GM18951 (cell line): ENCODE results near the gene SATB2.

Experiments
- POLR2A ChIP-seq: IDR thresholded peaks from 4 replicates; pipeline ENCODE4 v1.6.1; 2011; ENCODE audit warnings: mild to moderate bottlenecking; ENCODE audit not compliant: insufficient read length, insufficient read depth; ENCODE audit errors: extremely low read depth
- in situ Hi-C: fragments of 300-500 bp; cut with MboI; formaldehyde crosslinking; loops from one replicate; pipeline ENCODE4 v1.12.0; 2022; ENCODE audit warnings: low sequenced_read_pairs, mixed read lengths, inconsistent platforms; ENCODE audit not compliant: unreplicated experiment

SATB2 gene

DNA sequence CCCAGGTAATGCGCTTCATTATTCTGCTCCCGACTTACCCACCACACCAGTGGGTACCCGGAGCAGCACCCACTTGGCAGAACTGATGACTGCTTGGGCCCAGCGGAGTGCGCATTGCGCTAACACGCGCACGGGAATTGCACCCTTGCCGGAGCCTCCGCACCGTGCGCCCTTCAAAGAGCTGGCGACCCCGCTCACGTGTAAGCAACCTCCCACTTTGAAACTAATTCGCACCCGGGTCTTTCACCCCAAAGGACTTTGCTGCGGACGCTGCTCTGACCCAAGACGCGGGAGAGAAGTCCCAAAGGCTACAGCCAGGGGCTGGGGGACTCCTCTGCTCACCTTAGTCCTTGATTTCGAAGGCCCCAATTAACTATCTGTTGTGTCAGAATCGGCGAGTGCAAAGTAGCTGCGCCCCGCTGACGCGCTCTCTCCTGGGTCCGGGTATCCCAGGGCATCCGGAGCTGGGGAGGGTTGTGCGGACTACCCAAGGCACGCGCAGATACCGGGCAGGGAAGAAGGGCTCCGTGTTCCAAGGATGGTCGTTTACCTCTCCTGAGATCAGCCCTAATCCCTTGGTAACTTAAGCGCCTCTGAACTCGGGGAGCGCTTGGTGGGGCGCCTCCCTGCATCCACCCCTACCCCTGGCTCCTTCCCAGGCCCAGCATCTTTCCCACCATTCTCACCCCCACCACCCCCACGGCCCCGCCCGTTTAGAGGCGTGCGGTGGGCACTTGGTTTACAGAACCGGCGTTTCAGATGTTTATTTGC lies 13.1 kb upstream of the SATB2 start:
- in situ Hi-C loops: no loop called here
- TF ChIP-seq POLR2A: no peak

DNA sequence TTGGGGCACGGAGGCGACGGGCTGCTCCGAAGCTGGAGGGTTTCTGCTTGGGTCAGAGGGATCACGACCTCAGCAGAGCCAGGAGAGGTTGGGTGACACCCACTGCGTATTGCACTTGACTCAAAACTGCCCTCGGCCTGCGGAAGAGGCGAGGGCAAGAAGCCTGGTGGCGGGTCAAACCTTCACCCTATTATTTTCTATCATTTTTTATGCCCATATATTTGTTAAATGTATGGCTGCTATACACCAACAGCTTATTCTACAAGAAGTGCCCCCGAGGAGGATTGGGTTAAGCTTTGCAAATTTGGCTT lies 12.6 kb upstream of the SATB2 start:
- no peak for TF ChIP-seq POLR2A
- in situ Hi-C loops: no loop called here

DNA sequence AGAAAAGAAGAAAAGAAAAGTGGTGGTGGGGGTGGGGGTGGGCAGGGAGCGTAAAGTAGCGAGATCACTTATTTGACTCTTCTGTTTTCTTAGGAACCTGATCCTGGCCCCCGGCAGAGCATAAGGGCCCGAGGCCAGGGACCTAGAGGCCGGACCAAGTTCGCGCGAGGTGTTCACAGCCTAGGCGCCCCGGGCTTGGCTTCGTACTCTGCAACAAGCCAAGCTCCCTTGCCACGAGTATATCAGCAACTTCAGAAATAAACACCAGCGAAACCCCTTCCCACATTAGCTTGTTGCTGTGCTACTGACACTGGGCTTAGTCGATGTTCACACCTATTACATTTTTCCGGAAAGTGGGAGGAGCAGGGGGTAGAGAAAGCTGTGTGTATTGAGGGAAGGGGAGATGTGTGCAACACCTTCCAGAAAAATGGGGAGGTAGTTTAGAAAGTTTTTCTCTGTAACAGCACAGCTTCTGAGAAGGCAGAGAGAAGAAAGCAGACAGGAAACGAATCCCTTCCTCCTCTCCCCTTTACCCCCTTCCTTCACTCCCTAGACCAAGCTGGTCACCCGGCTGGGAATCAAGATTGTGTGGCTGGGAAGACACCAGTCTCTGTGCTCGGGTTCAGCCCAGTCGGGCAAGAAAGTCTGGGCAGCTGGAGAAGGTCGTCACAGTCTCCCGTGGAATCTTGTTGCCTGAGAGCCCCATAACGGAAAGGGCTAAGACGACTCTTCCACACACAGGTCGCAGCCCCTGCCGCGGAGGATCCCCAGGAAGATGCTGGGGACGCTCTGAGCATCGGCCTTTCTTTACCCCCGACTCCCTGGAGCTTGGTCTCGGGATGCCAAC lies 12.0 kb upstream of the SATB2 start:
- TF ChIP-seq POLR2A: no peak
- in situ Hi-C loops: no loop called here

DNA sequence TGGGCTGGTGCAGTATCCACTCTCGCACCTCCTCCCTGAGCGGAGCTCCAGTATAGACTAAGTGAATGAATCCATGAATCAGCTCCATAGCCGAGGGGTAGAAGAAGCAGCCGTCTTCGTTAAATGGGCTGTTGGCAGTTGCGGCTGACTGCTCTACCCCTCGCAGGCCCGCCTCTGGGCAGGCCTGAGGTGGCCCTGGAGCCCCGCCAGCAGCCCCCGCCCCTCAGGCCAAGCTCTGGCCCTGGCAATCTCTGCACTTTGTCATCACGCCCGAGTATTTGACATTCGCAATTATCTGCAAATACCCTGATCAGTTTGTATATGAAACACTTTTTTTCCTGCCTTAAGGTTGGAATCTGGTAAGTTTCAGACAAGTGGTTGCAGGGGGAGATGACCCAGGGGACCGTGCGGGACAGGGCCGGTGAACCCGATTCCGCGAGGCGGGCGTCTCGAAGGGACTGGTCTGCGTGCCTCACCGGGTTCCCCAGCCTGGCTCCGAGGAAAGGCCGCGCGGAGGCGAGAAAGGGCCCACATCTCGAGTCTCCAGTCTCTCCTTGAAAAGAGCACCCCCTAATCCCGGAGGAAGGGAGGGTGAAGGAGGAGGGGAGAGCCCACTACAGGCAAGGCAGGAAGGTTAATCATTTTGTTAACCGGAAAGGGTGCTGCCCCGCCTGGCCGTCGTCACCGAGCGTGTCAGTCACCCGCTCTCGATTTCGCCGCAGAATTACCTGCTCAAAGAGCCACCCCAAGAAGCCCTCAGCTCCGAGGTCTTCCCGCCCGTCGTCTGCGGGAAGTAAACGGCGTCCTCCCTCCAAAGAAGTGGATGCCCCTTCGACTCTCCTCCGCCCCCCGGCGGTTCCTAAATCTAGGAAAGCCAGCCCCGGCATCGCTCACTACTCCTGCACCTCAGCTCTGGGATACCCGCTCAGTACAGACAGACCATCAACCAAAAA lies 11.1 kb upstream of the SATB2 start:
- no peak for TF ChIP-seq POLR2A
- in situ Hi-C loops: no loop called here

- in situ Hi-C loops: no loop called here
- no peak for TF ChIP-seq POLR2A
These were observed 9.5 kb upstream of the SATB2 start for GRCh38 chr2:199467066-199467822.

GRCh38 chr2:199466692-199467065 lies 8.9 kb upstream of the SATB2 start:
- TF ChIP-seq POLR2A: no peak
- in situ Hi-C loops: no loop called here

DNA sequence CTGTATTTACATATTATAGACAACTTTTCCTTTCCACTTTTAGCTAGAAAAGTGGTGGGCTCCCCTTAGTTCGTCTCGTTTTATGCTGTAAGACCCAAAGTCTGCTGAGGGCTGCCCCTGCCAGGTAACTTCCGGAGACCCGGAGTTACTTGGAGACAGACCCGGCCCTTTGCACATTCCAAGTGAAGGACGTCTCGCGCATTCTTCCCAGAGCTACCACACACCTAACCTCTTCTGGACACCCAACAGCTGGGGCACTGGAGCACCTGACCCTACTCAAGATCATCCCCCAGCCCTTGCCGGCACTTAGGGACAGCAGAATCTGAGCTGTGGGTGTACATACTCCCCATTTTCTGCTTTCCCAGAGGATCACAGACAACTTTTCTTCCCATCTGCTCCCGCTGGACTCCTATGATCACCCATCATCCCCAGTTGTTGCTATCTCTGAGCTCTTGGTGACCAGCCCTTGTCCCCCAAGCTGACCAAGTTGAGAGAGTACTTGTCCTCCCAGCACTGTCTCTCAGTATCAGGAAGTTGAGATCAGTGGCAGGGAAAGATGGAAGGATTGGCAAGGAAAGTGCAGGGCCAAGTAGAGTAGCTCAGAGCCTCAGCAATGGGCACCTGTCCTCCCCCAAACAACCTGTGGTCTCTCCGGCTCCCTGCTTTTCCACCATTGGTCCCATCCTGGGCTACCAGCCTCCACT lies 8.4 kb upstream of the SATB2 start:
- no peak for TF ChIP-seq POLR2A
- in situ Hi-C loops: no loop called here

- in situ Hi-C loops: no loop called here
- no peak for TF ChIP-seq POLR2A
These were observed 7.7 kb upstream of the SATB2 start for GRCh38 chr2:199465390-199465789.

DNA sequence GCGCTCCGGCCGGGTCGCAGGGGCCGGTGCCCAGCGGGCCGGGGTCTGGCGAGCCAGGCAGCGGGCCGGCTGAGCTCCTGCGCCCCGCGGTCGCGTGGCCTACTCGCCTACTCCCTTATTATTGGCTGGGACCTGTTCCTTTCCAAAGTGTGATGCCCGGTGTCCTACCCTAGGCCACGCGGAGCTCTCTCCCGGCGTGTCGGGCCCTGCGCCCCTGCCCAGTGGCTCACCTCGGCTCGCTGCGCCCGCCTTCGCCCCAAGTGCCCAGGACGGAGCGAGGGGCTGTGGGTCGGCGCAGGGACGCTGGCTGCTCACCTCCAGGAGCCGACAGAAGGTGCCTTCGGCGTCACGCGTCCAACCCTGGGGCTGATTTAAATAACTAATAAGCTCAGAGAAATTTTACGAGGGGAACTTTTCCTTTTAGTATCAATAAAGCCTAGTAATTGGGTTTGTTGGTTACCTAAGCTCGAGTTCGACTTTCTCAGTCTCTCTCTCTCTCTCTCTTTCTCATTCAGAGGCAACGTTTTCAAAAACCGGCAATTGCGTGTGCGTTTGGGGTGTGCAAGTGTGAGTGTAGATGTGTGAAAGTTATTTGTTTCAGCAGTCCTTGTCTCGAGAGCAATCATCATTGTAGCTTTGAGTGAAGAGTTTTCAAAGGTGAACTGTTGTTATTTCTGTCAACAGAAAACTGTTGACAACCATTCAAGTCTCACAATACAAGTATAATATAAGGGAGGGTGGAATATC lies 7.0 kb upstream of the SATB2 start:
- in situ Hi-C loops: no loop called here
- TF ChIP-seq POLR2A: no peak

DNA sequence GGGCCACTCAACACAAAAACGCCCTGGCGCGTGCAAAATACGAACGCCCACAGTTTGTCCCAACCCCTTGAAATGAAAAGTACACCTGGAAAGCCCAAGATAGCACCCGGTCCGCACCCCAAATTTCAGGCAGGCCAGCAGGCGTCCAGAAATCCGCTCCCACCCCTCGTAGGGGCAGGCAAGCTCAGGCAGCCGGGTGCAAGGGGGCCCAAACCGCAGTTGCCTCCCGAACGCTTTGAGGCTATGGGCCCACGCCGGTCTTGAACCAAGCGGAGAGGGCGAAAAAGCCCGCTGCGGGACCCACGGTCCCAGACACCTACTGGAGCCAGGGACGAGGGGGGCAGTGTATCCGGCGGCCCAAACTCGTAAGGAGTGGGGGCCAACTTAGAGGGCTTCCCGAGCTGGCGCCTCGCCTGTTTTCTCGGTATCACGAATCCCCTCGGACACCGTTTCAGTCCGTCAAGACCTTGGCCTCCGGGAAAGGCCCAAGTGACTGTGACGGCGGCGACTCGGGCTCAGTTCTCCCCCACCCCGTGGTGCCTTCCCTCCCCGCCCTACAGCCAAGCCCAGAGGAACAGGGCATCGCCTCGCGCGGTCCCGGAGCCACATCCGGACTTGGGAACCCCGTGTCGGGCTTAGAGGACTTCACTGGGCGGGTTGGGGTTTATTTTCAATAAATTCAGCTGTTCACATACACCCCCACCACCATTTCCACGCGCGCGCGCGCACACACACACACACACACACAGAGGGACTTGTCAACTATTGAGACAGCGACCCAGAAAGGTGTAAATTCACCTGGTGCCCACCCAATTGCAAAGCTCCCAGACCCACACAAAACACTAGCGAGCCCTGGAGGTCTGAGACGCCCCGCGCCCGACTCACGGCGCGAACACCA lies 6.2 kb upstream of the SATB2 start:
- in situ Hi-C loops: no loop called here

More for the DNA sequence above, 6.2 kb upstream of the SATB2 start:
- TF ChIP-seq POLR2A: no peak
